Sciatic nerve (tissue), 2 donors: ENCODE results near the gene SMCP. TPM values are rescaled to one million over a fixed set of nuclear protein-coding genes. Genes with fewer than 3 reads are reported as not detected.

Experiments
- ATAC-seq: fragments of 200-7000 bp; cut with Tn5 transposase; one replicate; pipeline ENCODE4 v1.9.1; 2020; ENCODE audit warnings: mild to moderate bottlenecking, moderate library complexity
- DNase-seq: peaks from one replicate; pipeline ENCODE4 v3.0.0-alpha.2; 2020; ENCODE audit warnings: low spot score
- intact Hi-C: fragments of 100-400 bp; cut with DNase I; formaldehyde crosslinking; loops from one replicate; pipeline ENCODE4 v1.14.2; 2022
- total RNA-seq: library from RNA; stranded (reverse); fragmentation: NEBNext Ultra II Directional; extraction: Animal tissue kit (Norgen Biotek cat#: 25700); gene quantifications from one replicate; pipeline ENCODE4 v1.2.1, GENCODE V29; 2021
- donor health status: DM: no; HTN: no; CAD: no.
- donor health status: DM: no; HTN: no; CAD: no.

The SMCP gene
- total RNA-seq, 1 donor from 2014 or later, result not detected

DNA sequence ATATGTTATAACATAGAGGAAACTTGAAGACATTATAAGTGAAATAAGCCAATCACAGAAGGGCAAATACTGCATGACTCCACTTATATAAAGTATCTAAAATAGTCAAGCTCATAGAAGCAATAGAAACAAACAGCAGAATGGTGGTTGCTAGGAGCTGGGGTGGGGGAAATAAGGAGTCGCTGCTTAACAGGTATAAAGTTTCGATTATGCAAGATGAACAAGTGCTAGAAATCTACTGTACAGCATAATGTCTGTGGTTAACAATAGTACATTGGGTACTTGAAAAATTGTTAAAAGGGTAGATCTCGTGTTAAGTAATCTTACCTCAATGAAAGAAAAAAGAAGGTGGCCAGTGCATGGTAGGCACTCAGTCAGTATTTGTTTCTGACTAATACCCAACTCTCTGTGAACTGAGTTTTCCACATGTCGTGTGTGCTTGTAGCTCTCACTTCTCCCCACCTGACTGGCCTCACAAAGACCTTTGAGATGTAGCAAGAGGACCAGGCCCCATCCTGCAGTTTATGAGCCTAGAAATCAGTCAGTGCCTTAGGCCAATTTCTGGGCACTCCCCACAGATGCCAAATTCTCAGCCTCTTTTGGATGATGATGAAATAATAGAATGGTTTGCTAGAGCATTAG, 54.2 kb downstream of the SMCP start:
- no peak for DNase-seq
- intact Hi-C loops, result no loop called here
- ATAC-seq, result no peak

- intact Hi-C loops, result no loop called here
- DNase-seq, result no peak
- ATAC-seq, result no peak
Measured at GRCh38 chr1:152933196-152933595, 55.1 kb downstream of the SMCP start.

Other genes starting within 250 kb of the SMCP start
- not detected for gene LCE2D, start 214.9 kb upstream of the SMCP start, total RNA-seq
- not detected for gene LCE2C, start 203.0 kb upstream of the SMCP start, total RNA-seq
- not detected for gene LCE2B, start 192.2 kb upstream of the SMCP start, total RNA-seq
- gene LCE2A, start 180.0 kb upstream of the SMCP start, total RNA-seq, result not detected
- gene LCE4A, start 170.2 kb upstream of the SMCP start, total RNA-seq, result not detected
- not detected for gene KPRP, start 120.3 kb upstream of the SMCP start, total RNA-seq
- gene LCE1F, start 103.2 kb upstream of the SMCP start, total RNA-seq, result not detected
- gene LCE1E, start 92.1 kb upstream of the SMCP start, total RNA-seq, result not detected
- not detected for gene LCE1D, start 81.6 kb upstream of the SMCP start, total RNA-seq
- gene LCE1C, start 71.7 kb upstream of the SMCP start, total RNA-seq, result not detected
- gene LCE1B, start 66.4 kb upstream of the SMCP start, total RNA-seq, result not detected
- not detected for gene LCE1A, start 50.8 kb upstream of the SMCP start, total RNA-seq
- not detected for gene LCE6A, start 35.5 kb upstream of the SMCP start, total RNA-seq
- not detected for gene LCE7A, start 18.3 kb upstream of the SMCP start, total RNA-seq
- gene IVL, start 30.2 kb downstream of the SMCP start, total RNA-seq, result not detected
- gene SPRR5, start 68.9 kb downstream of the SMCP start, total RNA-seq, result not detected
- not detected for gene SPRR4, start 92.3 kb downstream of the SMCP start, total RNA-seq
- gene SPRR1A, start 105.8 kb downstream of the SMCP start, total RNA-seq, result not detected
- gene SPRR3, start 123.4 kb downstream of the SMCP start, total RNA-seq, result 0.45 TPM
- not detected for gene SPRR1B, start 152.9 kb downstream of the SMCP start, total RNA-seq
- not detected for gene SPRR2D, start 162.8 kb downstream of the SMCP start, total RNA-seq
- 0.67 TPM for gene SPRR2A, start 179.2 kb downstream of the SMCP start, total RNA-seq
- gene SPRR2B, start 193.3 kb downstream of the SMCP start, total RNA-seq, result not detected
- gene SPRR2E, start 216.2 kb downstream of the SMCP start, total RNA-seq, result not detected
- not detected for gene SPRR2F, start 235.2 kb downstream of the SMCP start, total RNA-seq